NCI-H2196 treated with DMSO at 0.1 percent for 48 hours (cell line): ENCODE data around the gene ANKZF1.

ENCODE experiments used
- DNase-seq: peaks from one replicate; lab custom pipeline; 2025; ENCODE audit not compliant: unreplicated experiment; lab: John Stamatoyannopoulos, UW

The ANKZF1 gene

GRCh38 chr2:219223831-219224610 lies 5.6 kb upstream of the ANKZF1 start:
- no peak for DNase-seq

GRCh38 chr2:219225350-219225749 lies 4.3 kb upstream of the ANKZF1 start:
- no peak for DNase-seq

- no peak for DNase-seq
Observed at GRCh38 chr2:219228041-219228910, 1.3 kb upstream of the ANKZF1 start.

GRCh38 chr2:219228911-219229304 lies 698 bp upstream of the ANKZF1 start:
- no peak for DNase-seq

- no peak for DNase-seq
Observed at GRCh38 chr2:219230059-219230540, 494 bp downstream of the ANKZF1 start.

- DNase-seq = no peak
Observed at GRCh38 chr2:219234331-219234730, 4.7 kb downstream of the ANKZF1 start.

- DNase-seq = no peak
Observed at GRCh38 chr2:219243291-219243761, 13.7 kb downstream of the ANKZF1 start.

- no peak for DNase-seq
Observed at GRCh38 chr2:219244789-219245147, 15.2 kb downstream of the ANKZF1 start.

GRCh38 chr2:219245148-219245898 lies 15.7 kb downstream of the ANKZF1 start, which contains the start of the genes GLB1L and STK16:
Gene GLB1L, minus strand, starts transcription at chr2:219245444. Its CDS starts 1,871 bp downstream, at chr2:219243573.
Gene STK16, plus strand, starts transcription at chr2:219245479. Its CDS starts 521 bp downstream, at chr2:219246000.
- DNase-seq = peak; percentile 64

- DNase-seq = no peak
Observed at GRCh38 chr2:219245899-219246230, 16.3 kb downstream of the ANKZF1 start.

- no peak for DNase-seq
Observed at GRCh38 chr2:219246559-219246958, 17.0 kb downstream of the ANKZF1 start.

GRCh38 chr2:219247678-219248642 lies 18.4 kb downstream of the ANKZF1 start:
- no peak for DNase-seq

- DNase-seq = no peak
Observed at GRCh38 chr2:219248845-219249202, 19.2 kb downstream of the ANKZF1 start.

- DNase-seq = peak; percentile 71
Observed at GRCh38 chr2:219249203-219249980, 19.8 kb downstream of the ANKZF1 start.

- DNase-seq = no peak
Observed at GRCh38 chr2:219250049-219250781, 20.6 kb downstream of the ANKZF1 start.

GRCh38 chr2:219251656-219252055 lies 22.1 kb downstream of the ANKZF1 start:
- DNase-seq = no peak

GRCh38 chr2:219252084-219252483 lies 22.5 kb downstream of the ANKZF1 start:
- DNase-seq = no peak

GRCh38 chr2:219252570-219252899 lies 22.9 kb downstream of the ANKZF1 start:
- no peak for DNase-seq
